Coronary artery (tissue), 2 donors: ENCODE measurements around the gene CRYBB2.

Source experiments
- DNase-seq: peaks from one replicate; pipeline ENCODE4 v3.0.0-alpha.2; 2017; ENCODE audit warnings: low spot score
- H3K27ac ChIP-seq, 2 donors: fragments of 200-600 bp; sonication (generic); one replicate each; pipeline ENCODE4 v1.5.1; 2016 to 2019
- H3K4me3 ChIP-seq: fragments of 200-600 bp; sonication (generic); 2 replicates; pipeline ENCODE4 v1.5.1; 2016; ENCODE audit warnings: mild to moderate bottlenecking, moderate library complexity
- CTCF ChIP-seq: fragments of 200-600 bp; sonication (generic); IDR thresholded peaks from one replicate; pipeline ENCODE4 v1.5.1; 2019; ENCODE audit warnings: antibody characterized with exemption

The CRYBB2 gene

DNA sequence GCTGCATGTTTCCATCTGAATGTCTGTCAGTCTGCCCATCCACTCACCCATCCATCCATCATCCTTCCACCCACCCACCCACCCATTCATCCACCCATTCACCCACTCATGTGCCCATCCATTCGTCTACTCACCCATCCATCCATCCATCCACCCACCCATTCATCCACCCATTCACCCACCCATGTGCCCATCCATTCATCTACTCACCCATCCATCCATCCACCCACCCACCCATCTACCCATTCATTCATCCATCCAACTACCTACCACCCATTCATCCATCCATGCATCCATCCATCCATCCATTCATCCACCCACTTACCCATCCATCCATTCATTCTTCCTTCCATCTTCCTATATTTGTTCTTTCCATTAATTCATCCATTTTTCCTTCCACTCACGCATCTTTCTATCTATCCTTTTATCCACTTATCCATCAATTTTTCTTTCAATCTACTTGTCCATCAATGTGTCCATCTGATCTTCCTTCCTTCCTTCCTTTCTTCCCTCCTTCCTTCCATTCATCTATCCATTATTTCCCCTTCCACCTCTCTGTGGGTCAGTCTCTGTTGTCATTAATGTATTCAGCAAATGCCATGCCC, 11.8 kb upstream of the CRYBB2 start:
- no peak overlapping the region for H3K4me3 ChIP-seq
- TF ChIP-seq CTCF, result no peak

DNA sequence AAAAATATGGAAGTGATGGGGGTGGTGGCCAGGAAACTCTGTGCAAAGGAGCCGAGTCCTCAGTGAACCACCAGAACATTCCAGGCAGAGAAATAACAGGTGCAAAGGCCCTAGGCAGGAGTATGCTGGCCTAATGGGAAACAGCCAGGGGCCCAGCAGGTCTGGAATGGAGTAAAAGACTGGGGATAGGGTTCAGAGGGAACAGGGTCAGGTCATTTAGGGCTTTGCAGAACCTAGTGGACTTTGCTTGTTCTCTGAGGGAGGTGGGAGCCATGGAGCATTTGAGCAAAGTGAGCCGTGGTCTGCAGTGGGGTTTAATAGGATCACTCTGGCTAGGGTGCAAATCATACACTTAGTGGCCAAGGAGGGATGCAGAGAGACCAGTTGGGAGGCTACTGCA, 11.1 kb upstream of the CRYBB2 start:
- TF ChIP-seq CTCF, result no peak

More for the DNA sequence above, 11.8 kb upstream of the CRYBB2 start:
- no peak for DNase-seq
- H3K27ac ChIP-seq, result no peak overlapping the region

GRCh38 chr22:25208743-25209505, 10.5 kb upstream of the CRYBB2 start:
- H3K4me3 ChIP-seq, result no peak overlapping the region
- no peak overlapping the region for H3K27ac ChIP-seq
- no peak for DNase-seq
- TF ChIP-seq CTCF, result no peak

More for the DNA sequence above, 11.1 kb upstream of the CRYBB2 start:
- no peak for DNase-seq
- H3K27ac ChIP-seq, result no peak overlapping the region
- no peak overlapping the region for H3K4me3 ChIP-seq

DNA sequence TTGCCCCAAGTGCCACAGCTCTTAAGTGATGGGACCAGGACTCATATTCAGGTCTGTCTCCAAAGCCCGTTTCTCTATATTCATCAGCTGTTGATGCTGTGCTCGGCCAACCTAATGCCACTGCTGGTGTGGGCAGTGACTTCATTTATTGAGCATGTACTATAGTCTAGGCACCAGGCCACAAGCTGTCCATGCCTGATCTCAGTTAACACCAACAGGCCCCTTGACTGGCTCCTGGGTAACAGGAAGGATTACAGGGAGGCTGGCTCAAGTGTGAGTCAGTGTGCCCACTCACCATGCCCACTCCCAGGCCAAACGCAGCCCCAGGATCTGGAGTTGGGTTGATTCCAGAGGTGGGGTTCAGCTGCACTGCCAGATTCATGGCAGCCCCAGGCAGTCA, 8.6 kb upstream of the CRYBB2 start:
- Histone ChIP-seq H3K27ac (no peak overlapping the region), H3K4me3 (no peak overlapping the region)
- DNase-seq, result no peak
- no peak for TF ChIP-seq CTCF

DNA sequence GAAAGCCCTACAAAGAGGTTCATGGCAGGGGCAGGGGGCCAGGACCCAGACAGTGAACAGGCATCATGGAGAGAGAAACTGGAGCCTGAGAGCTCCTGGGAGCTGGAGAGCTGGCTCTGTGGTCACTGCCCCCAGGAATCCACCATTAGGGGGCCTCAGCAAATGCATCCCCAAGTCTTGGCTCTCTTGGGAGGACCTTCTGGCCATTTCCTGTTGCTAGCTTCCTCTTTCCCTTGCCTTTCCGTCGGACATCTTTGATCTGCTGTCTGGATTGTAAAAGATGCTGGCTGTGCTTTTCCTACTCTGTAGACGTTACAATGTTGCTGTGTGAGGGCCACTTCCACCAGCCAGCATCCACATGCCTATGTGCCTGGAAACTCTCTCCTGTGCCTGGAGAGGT, 7.1 kb upstream of the CRYBB2 start:
- H3K4me3 ChIP-seq, result no peak overlapping the region
- DNase-seq, result no peak
- no peak for TF ChIP-seq CTCF
- no peak overlapping the region for H3K27ac ChIP-seq

GRCh38 chr22:25213221-25213620, 6.2 kb upstream of the CRYBB2 start:
- no peak for TF ChIP-seq CTCF
- Histone ChIP-seq H3K27ac (no peak overlapping the region), H3K4me3 (no peak overlapping the region)
- DNase-seq, result no peak

DNA sequence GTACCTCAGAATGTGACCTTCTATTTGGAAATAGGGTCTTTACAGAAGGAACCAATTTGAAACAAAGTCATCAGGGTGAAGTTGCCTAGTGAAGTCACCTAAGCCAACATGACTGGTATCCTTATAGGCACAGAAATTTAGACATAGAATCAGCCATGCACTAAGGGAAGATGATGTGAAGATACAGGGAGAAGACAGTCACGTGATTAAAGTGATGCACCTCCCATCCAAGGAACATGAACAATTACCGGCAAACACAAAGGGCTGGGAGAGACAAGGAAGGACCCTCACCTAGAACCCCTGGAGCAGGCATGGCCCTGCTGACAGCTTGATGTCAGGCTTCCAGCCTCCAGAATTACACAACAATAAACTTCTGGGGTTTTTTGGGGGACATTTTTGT, 3.2 kb upstream of the CRYBB2 start:
- DNase-seq, result no peak
- Histone ChIP-seq H3K4me3 (no peak overlapping the region), H3K27ac (no peak overlapping the region)
- no peak for TF ChIP-seq CTCF
